Measurements from ENCODE around the gene EFNA1. TPM values are rescaled to one million over a fixed set of nuclear protein-coding genes. Genes with fewer than 3 reads are reported as not detected.

Gene EFNA1
- total and polyA plus RNA-seq, 2 of the 13 experiments (the other 11 are each of a cell fraction or from before 2014, with no cell fraction given), result 81.8 to 874 TPM

- TF ChIP-seq, protein P1, sequence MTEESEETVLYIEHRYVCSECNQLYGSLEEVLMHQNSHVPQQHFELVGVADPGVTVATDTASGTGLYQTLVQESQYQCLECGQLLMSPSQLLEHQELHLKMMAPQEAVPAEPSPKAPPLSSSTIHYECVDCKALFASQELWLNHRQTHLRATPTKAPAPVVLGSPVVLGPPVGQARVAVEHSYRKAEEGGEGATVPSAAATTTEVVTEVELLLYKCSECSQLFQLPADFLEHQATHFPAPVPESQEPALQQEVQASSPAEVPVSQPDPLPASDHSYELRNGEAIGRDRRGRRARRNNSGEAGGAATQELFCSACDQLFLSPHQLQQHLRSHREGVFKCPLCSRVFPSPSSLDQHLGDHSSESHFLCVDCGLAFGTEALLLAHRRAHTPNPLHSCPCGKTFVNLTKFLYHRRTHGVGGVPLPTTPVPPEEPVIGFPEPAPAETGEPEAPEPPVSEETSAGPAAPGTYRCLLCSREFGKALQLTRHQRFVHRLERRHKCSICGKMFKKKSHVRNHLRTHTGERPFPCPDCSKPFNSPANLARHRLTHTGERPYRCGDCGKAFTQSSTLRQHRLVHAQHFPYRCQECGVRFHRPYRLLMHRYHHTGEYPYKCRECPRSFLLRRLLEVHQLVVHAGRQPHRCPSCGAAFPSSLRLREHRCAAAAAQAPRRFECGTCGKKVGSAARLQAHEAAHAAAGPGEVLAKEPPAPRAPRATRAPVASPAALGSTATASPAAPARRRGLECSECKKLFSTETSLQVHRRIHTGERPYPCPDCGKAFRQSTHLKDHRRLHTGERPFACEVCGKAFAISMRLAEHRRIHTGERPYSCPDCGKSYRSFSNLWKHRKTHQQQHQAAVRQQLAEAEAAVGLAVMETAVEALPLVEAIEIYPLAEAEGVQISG (CRISPR knock-in tag; IDR thresholded peaks at IDR 0.05), result peak; percentile 96
- TF ChIP-seq ZKSCAN5 (CRISPR knock-in tag; IDR thresholded peaks at IDR 0.05), result no peak
- TF ChIP-seq, protein P2, sequence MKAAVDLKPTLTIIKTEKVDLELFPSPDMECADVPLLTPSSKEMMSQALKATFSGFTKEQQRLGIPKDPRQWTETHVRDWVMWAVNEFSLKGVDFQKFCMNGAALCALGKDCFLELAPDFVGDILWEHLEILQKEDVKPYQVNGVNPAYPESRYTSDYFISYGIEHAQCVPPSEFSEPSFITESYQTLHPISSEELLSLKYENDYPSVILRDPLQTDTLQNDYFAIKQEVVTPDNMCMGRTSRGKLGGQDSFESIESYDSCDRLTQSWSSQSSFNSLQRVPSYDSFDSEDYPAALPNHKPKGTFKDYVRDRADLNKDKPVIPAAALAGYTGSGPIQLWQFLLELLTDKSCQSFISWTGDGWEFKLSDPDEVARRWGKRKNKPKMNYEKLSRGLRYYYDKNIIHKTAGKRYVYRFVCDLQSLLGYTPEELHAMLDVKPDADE (CRISPR knock-in tag; IDR thresholded peaks at IDR 0.05), result no peak
- TF ChIP-seq ZNF354B (CRISPR knock-in tag; IDR thresholded peaks at IDR 0.05), result no peak
- TF ChIP-seq CEBPG (CRISPR knock-in tag; IDR thresholded peaks at IDR 0.05), result no peak
- no peak for TF ChIP-seq ASH2L (IDR thresholded peaks at IDR 0.05; ENCODE audit: insufficient read length, low read depth, low read length)
- TF ChIP-seq SRY (CRISPR knock-in tag; IDR thresholded peaks at IDR 0.05), result no peak
- no peak for TF ChIP-seq POLR2AphosphoS5 (IDR thresholded peaks at IDR 0.05; ENCODE audit: low read depth, low read length)
- TF ChIP-seq ZNF720 (CRISPR knock-in tag; IDR thresholded peaks at IDR 0.05), result no peak
- no peak for TF ChIP-seq KDM1A (CRISPR knock-in tag; IDR thresholded peaks at IDR 0.05)
- no peak for TF ChIP-seq HNF4G (IDR thresholded peaks at IDR 0.05; ENCODE audit: borderline replicate concordance, low read depth, low read length)
- TF ChIP-seq HNF4G (CRISPR knock-in tag; IDR thresholded peaks at IDR 0.05; ENCODE audit: borderline replicate concordance, low read depth), result no peak
- no peak for TF ChIP-seq TFDP1 (CRISPR knock-in tag; IDR thresholded peaks at IDR 0.05; ENCODE audit: borderline replicate concordance)
- TF ChIP-seq SP2 (CRISPR knock-in tag; IDR thresholded peaks at IDR 0.05), result no peak
- no peak for TF ChIP-seq ZNF773 (CRISPR knock-in tag; IDR thresholded peaks at IDR 0.05; ENCODE audit: borderline replicate concordance)
- no peak for TF ChIP-seq ZNF543 (CRISPR knock-in tag; IDR thresholded peaks at IDR 0.05)
- TF ChIP-seq SNRNP70 (IDR thresholded peaks at IDR 0.05; ENCODE audit: low read depth, low read length), result no peak
- no peak for TF ChIP-seq NR1H2 (CRISPR knock-in tag; IDR thresholded peaks at IDR 0.05; ENCODE audit: borderline replicate concordance, low read depth)
- TF ChIP-seq SOX13 (IDR thresholded peaks at IDR 0.05), result no peak
- no peak for TF ChIP-seq SOX13 (CRISPR knock-in tag; conservative IDR thresholded peaks at IDR 0.05 in 1 of 2, IDR thresholded peaks at IDR 0.05 in 1 of 2)
- TF ChIP-seq NFKBIZ (CRISPR knock-in tag; IDR thresholded peaks at IDR 0.05), result 0 out of 2 replicates have a peak, but pooled peaks have one; percentile 63
- TF ChIP-seq MBNL3 (CRISPR knock-in tag; conservative IDR thresholded peaks at IDR 0.05), result no peak
- no peak for TF ChIP-seq DNMT3B (CRISPR knock-in tag; conservative IDR thresholded peaks at IDR 0.05)
- no peak for TF ChIP-seq KLF16 (CRISPR knock-in tag; IDR thresholded peaks at IDR 0.05)
- TF ChIP-seq ZBTB14 (CRISPR knock-in tag; IDR thresholded peaks at IDR 0.05), result no peak
These were observed 39.8 kb downstream of the EFNA1 start (continued) for GRCh38 chr1:155167166-155168104.

All from HepG2 (cell line).